RWPE2 (cell line): ENCODE measurements around the gene RNF128.
A peak's percentile ranks its signal among the peaks of the same experiment; 100 is the strongest.

Source experiments
- ATAC-seq: fragments of 200-7000 bp; cut with Tn5 transposase; 3 replicates; pipeline ENCODE4 v1.9.1; 2021; ENCODE audit warnings: low read depth
- DNase-seq: peaks from one replicate; pipeline ENCODE4 v3.0.0-alpha.2; 2020; ENCODE audit warnings: low spot score
- H3K27ac ChIP-seq: fragments of 450-650 bp; 2 replicates; pipeline ENCODE4 v1.5.1; 2017; ENCODE audit warnings: mild to moderate bottlenecking; ENCODE audit not compliant: poor library complexity, severe bottlenecking
- H3K27me3 ChIP-seq: fragments of 250-450 bp; sonication (Bioruptor Pico); 2 replicates; pipeline ENCODE4 v1.5.1; 2021; ENCODE audit warnings: mild to moderate bottlenecking, moderate library complexity; ENCODE audit not compliant: insufficient read depth, poor library complexity, severe bottlenecking
- H3K36me3 ChIP-seq: fragments of 250-450 bp; sonication (Bioruptor Pico); 2 replicates; pipeline ENCODE4 v1.5.1; 2020; ENCODE audit warnings: low read depth, mild to moderate bottlenecking, moderate library complexity
- H3K4me1 ChIP-seq: fragments of 250-450 bp; sonication (Bioruptor Pico); 2 replicates; pipeline ENCODE4 v1.5.1; 2021; ENCODE audit warnings: mild to moderate bottlenecking, moderate library complexity; ENCODE audit not compliant: insufficient read depth, poor library complexity, severe bottlenecking
- H3K4me3 ChIP-seq: fragments of 250-450 bp; sonication (Bioruptor Pico); 2 replicates; pipeline ENCODE4 v1.5.1; 2021; ENCODE audit warnings: mild to moderate bottlenecking, moderate library complexity; ENCODE audit not compliant: severe bottlenecking
- H3K9me3 ChIP-seq: fragments of 250-450 bp; sonication (Bioruptor Pico); 2 replicates; pipeline ENCODE4 v1.5.1; 2021; ENCODE audit warnings: mild to moderate bottlenecking, moderate library complexity; ENCODE audit not compliant: severe bottlenecking
- CTCF ChIP-seq: fragments of 450-650 bp; IDR thresholded peaks from one replicate; pipeline ENCODE4 v1.5.1; 2017; ENCODE audit warnings: mild to moderate bottlenecking, moderate library complexity; ENCODE audit not compliant: poor library complexity, severe bottlenecking

Gene RNF128

GRCh38 chrX:106725931-106726330 is 570 bp upstream of the RNF128 start:
- H3K4me3 ChIP-seq = peak overlapping the region; percentile 32
- DNase-seq (no peak), ATAC-seq (peak; percentile 35; the same call in 2 of the 3 replicates)
- peaks cover 14% of the 10 kb centered on the region for H3K27me3 ChIP-seq
- no peaks in the 10 kb centered on the region for H3K36me3 ChIP-seq
- no peaks in the 10 kb centered on the region for H3K9me3 ChIP-seq
- no peak overlapping the region for H3K27ac ChIP-seq
- no peaks in the 10 kb centered on the region for H3K4me1 ChIP-seq
- no peak for TF ChIP-seq CTCF

- TF ChIP-seq CTCF = no peak
- Histone ChIP-seq H3K4me3 (no peak overlapping the region), H3K9me3 (no peaks in the 10 kb centered on the region), H3K27me3 (peaks cover 14% of the 10 kb centered on the region), H3K36me3 (no peaks in the 10 kb centered on the region), H3K4me1 (no peaks in the 10 kb centered on the region), H3K27ac (no peak overlapping the region)
- DNase-seq (no peak), ATAC-seq (no peak)
Measured at GRCh38 chrX:106728337-106728736, 1.8 kb downstream of the RNF128 start.

- peaks cover 14% of the 10 kb centered on the region for H3K27me3 ChIP-seq
- no peaks in the 10 kb centered on the region for H3K9me3 ChIP-seq
- TF ChIP-seq CTCF = no peak
- no peak overlapping the region for H3K27ac ChIP-seq
- H3K36me3 ChIP-seq = no peaks in the 10 kb centered on the region
- no peak overlapping the region for H3K4me3 ChIP-seq
- DNase-seq = no peak
- H3K4me1 ChIP-seq = no peaks in the 10 kb centered on the region
- ATAC-seq = no peak
Measured at GRCh38 chrX:106730401-106730800, 3.9 kb downstream of the RNF128 start.

- no peak for TF ChIP-seq CTCF
- Histone ChIP-seq H3K9me3 (no peaks in the 10 kb centered on the region), H3K36me3 (no peaks in the 10 kb centered on the region), H3K27me3 (peaks cover 6% of the 10 kb centered on the region), H3K4me1 (no peaks in the 10 kb centered on the region), H3K27ac (no peak overlapping the region), H3K4me3 (no peak overlapping the region)
- DNase-seq (no peak), ATAC-seq (no peak)
Measured at GRCh38 chrX:106731590-106731989, 5.1 kb downstream of the RNF128 start.

- H3K27me3 ChIP-seq = no peaks in the 10 kb centered on the region
- H3K27ac ChIP-seq = no peak overlapping the region
- H3K9me3 ChIP-seq = no peaks in the 10 kb centered on the region
- H3K4me3 ChIP-seq = no peak overlapping the region
- ATAC-seq = no peak
- no peak for TF ChIP-seq CTCF
- no peaks in the 10 kb centered on the region for H3K4me1 ChIP-seq
- H3K36me3 ChIP-seq = no peaks in the 10 kb centered on the region
- no peak for DNase-seq
Measured at GRCh38 chrX:106734827-106735226, 8.3 kb downstream of the RNF128 start.
